A673 (cell line): ENCODE measurements around the gene CDK14. TPM values are rescaled to one million over a fixed set of nuclear protein-coding genes. Genes with fewer than 3 reads are reported as not detected.

ENCODE experiments used
- BruUV-seq: library from RNA; stranded (reverse); fragments of 400-500 nt; replicated peaks from 2 replicates; lab custom pipeline; 2021; lab: Mats Ljungman, UMichigan
- CTCF ChIA-PET: fragments of 300-600 bp; sonication (Branson Sonifier 250); formaldehyde crosslinking; loops from one replicate; lab custom pipeline; 2022; ENCODE audit warnings: antibody characterized with exemption; lab: Charles Lee
- POLR2A ChIA-PET: fragments of 300-600 bp; sonication (Branson Sonifier 250); formaldehyde crosslinking; loops from one replicate; lab custom pipeline; 2022; ENCODE audit warnings: antibody characterized with exemption; ENCODE audit not compliant: low non-redundant PET; lab: Charles Lee
- DNase-seq: peaks from one replicate; pipeline ENCODE4 v3.0.0-alpha.2; 2015; ENCODE audit warnings: low spot score
- H3K27ac ChIP-seq: fragments of 200-600 bp; sonication (generic); 2 replicates; pipeline ENCODE4 v1.5.1; 2016; ENCODE audit warnings: mixed run types, low read depth, mild to moderate bottlenecking, mixed read lengths, antibody characterized with exemption, low read length; ENCODE audit not compliant: poor library complexity, severe bottlenecking
- H3K27me3 ChIP-seq: fragments of 200-600 bp; sonication (generic); replicated peaks from 2 replicates; pipeline ENCODE4 v1.6.1; 2017; ENCODE audit warnings: mixed run types, low read depth, mild to moderate bottlenecking, mixed read lengths, antibody characterized with exemption, low read length; ENCODE audit not compliant: insufficient read depth, poor library complexity
- H3K36me3 ChIP-seq: fragments of 200-600 bp; sonication (generic); 2 replicates; pipeline ENCODE4 v1.6.1; 2016; ENCODE audit warnings: mixed run types, mild to moderate bottlenecking, mixed read lengths, antibody characterized with exemption, low read length; ENCODE audit not compliant: insufficient read depth, poor library complexity, severe bottlenecking
- H3K4me1 ChIP-seq: fragments of 200-600 bp; sonication (generic); 2 replicates; pipeline ENCODE4 v1.6.1; 2017; ENCODE audit warnings: mixed run types, mild to moderate bottlenecking, mixed read lengths, antibody characterized with exemption, low read length; ENCODE audit not compliant: insufficient read depth, poor library complexity, severe bottlenecking
- H3K4me3 ChIP-seq: fragments of 200-600 bp; sonication (generic); 2 replicates; pipeline ENCODE4 v1.5.1; 2016; ENCODE audit warnings: low read depth, mixed run types, mild to moderate bottlenecking, mixed read lengths, low read length; ENCODE audit not compliant: poor library complexity, severe bottlenecking
- H3K9me3 ChIP-seq: fragments of 200-600 bp; sonication (generic); 2 replicates; pipeline ENCODE4 v1.6.1; 2016; ENCODE audit warnings: mixed run types, low read depth, mild to moderate bottlenecking, mixed read lengths, antibody characterized with exemption, low read length; ENCODE audit not compliant: poor library complexity, severe bottlenecking
- CTCF ChIP-seq: fragments of 300-800, 200-600 bp; sonication (generic); conservative IDR thresholded peaks from 2 replicates; pipeline ENCODE4 v1.5.1; 2017; ENCODE audit warnings: low read depth, mild to moderate bottlenecking, antibody characterized with exemption, low read length, moderate library complexity, mixed read lengths
- EZH2 ChIP-seq: fragments of 200-600 bp; sonication (generic); IDR thresholded peaks from 2 replicates; pipeline ENCODE4 v1.6.1; 2017; ENCODE audit warnings: borderline replicate concordance, low read depth, mild to moderate bottlenecking, mixed read lengths, antibody characterized with exemption, low read length; ENCODE audit not compliant: poor library complexity, severe bottlenecking
- intact Hi-C: fragments of 100-400 bp; cut with micrococcal nuclease; formaldehyde crosslinking; loops from one replicate; pipeline ENCODE4 v1.10.0; 2022; ENCODE audit not compliant: unreplicated experiment
- total RNA-seq: library from RNA; stranded (reverse); gene quantifications from 2 replicates; pipeline ENCODE4 v1.2.3, GENCODE V29; 2021

The CDK14 gene
- total RNA-seq, 1 experiment from 2014 or later: 128 TPM

DNA sequence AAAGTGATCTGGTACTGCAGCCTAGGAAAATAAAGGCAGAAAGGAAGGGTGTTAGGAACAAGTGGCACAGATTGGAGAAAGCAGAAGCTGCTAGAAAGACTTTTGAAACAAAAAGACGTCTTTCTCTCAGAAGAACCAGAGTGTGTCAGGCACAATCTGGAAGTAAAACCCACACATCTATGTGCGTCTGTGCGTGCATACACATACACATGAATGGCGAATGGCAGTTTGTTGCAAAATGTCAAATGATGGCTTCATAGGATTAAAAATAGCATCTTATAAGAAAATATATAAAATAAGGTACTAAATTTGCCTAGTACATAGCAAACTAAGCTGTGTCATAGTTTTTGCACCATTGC is 246.3 kb downstream of the CDK14 start:
- BruUV-seq: no TSS peak
- Histone ChIP-seq H3K9me3 (peaks cover 14% of the 10 kb centered on the region), H3K27ac (no peak overlapping the region), H3K36me3 (no peaks in the 10 kb centered on the region), H3K4me1 (peaks cover 5% of the 10 kb centered on the region), H3K27me3 (no peaks in the 10 kb centered on the region), H3K4me3 (no peak overlapping the region)
- intact Hi-C loops: no loop called here
- POLR2A ChIA-PET: no interaction called here
- DNase-seq: no peak
- TF ChIP-seq EZH2 (no peak), CTCF (no peak)
- CTCF ChIA-PET: interaction anchor here (0.6 kb wide), 1 partner anchor 193 kb away, joined by 4 read pairs; no protein-coding TSS in a partner anchor

GRCh38 chr7:90843472-90843871 is 247.4 kb downstream of the CDK14 start:
- DNase-seq: no peak
- TF ChIP-seq CTCF (no peak), EZH2 (no peak)
- Histone ChIP-seq H3K9me3 (peaks cover 9% of the 10 kb centered on the region), H3K4me1 (peaks cover 5% of the 10 kb centered on the region), H3K36me3 (no peaks in the 10 kb centered on the region), H3K4me3 (no peak overlapping the region), H3K27ac (no peak overlapping the region), H3K27me3 (no peaks in the 10 kb centered on the region)
- BruUV-seq: no TSS peak
- ChIA-PET CTCF (interaction anchor here (0.6 kb wide), 1 partner anchor 14 kb away, joined by 4 read pairs; no protein-coding TSS in a partner anchor), POLR2A (no interaction called here)
- intact Hi-C loops: no loop called here

DNA sequence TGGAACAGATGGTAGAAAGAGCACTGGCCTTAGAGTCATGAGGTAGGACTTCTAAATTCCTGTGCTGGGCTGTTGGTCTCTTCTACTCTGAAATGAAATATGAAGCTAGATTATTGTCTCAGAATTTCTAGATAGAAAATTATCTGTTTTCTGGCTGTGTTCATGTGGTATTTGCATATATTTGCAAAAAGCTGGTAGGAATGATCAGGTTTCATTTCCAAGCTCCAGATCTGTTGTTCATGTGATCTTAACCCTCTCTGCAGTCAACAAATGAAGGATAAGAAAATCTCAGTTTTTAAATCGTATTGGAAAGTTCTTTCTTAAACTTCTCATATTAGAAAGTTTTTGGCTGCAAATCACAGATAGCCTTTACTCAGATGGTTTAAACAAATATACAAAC is 248.3 kb downstream of the CDK14 start:
- CTCF ChIA-PET: interaction anchor here (0.5 kb wide), 1 partner anchor 127 kb away, joined by 5 read pairs; no protein-coding TSS in a partner anchor
- POLR2A ChIA-PET: no interaction called here
- no TSS peak for BruUV-seq
- no peak for TF ChIP-seq CTCF
- TF ChIP-seq EZH2: no peak
- Histone ChIP-seq H3K36me3 (no peaks in the 10 kb centered on the region), H3K4me3 (no peak overlapping the region), H3K4me1 (peaks cover 9% of the 10 kb centered on the region), H3K27me3 (no peaks in the 10 kb centered on the region), H3K27ac (no peak overlapping the region), H3K9me3 (no peaks in the 10 kb centered on the region)
- no peak for DNase-seq
- intact Hi-C loops: no loop called here
